ENCODE measurements around the gene CDON.

The CDON gene

GRCh38 chr11:126081915-126082250 lies 19.2 kb upstream of the CDON start:
- Histone ChIP-seq H4K20me1 (ENCODE audit: insufficient read depth, low read length) (no peaks in the 10 kb centered on the region), H3K79me2 (ENCODE audit: insufficient read depth, low read length) (no peaks in the 10 kb centered on the region), H3K4me3 (ENCODE audit: low read depth in 1 of 2, low read length in 2 of 2) (no peak overlapping the region), H3K9me3 (ENCODE audit: insufficient read depth, low read length, severe bottlenecking) (no peaks in the 10 kb centered on the region), H3K9ac (ENCODE audit: low read depth, low read length) (no peak overlapping the region), H3K27ac (ENCODE audit: low read length) (no peak overlapping the region), H3K4me2 (ENCODE audit: insufficient read depth, low read length) (no peak overlapping the region), H3K36me3 (ENCODE audit: insufficient read depth, low read length) (no peaks in the 10 kb centered on the region), H3K27me3 (ENCODE audit: insufficient read depth, low read length, poor library complexity) (no peaks in the 10 kb centered on the region), H3K4me1 (ENCODE audit: insufficient read depth, low read length) (peaks cover 24% of the 10 kb centered on the region), H2AFZ (ENCODE audit: low read depth, low read length) (no peak overlapping the region)
- DNase-seq (no peak), ATAC-seq (ENCODE audit: insufficient read depth, low read depth) (no peak)
- TF ChIP-seq EZH2 (IDR thresholded peaks at IDR 0.05; ENCODE audit: borderline replicate concordance, low read depth, low read length, severe bottlenecking) (no peak), CTCF (IDR thresholded peaks at IDR 0.05; ENCODE audit: borderline replicate concordance, extremely low read depth, low read length, poor library complexity, severe bottlenecking) (no peak)

GRCh38 chr11:126080161-126080941 lies 17.7 kb upstream of the CDON start:
- TF ChIP-seq EZH2 (IDR thresholded peaks at IDR 0.05; ENCODE audit: borderline replicate concordance, low read depth, low read length, severe bottlenecking) (no peak), CTCF (IDR thresholded peaks at IDR 0.05; ENCODE audit: borderline replicate concordance, extremely low read depth, low read length, poor library complexity, severe bottlenecking) (no peak)
- DNase-seq: no peak
- H3K9ac ChIP-seq (ENCODE audit: low read depth, low read length): no peak overlapping the region
- no peak overlapping the region for H3K27ac ChIP-seq (ENCODE audit: low read length)
- H4K20me1 ChIP-seq (ENCODE audit: insufficient read depth, low read length): no peaks in the 10 kb centered on the region
- no peak overlapping the region for H3K4me3 ChIP-seq (ENCODE audit: low read depth in 1 of 2, low read length in 2 of 2)
- no peaks in the 10 kb centered on the region for H3K36me3 ChIP-seq (ENCODE audit: insufficient read depth, low read length)
- no peaks in the 10 kb centered on the region for H3K27me3 ChIP-seq (ENCODE audit: insufficient read depth, low read length, poor library complexity)
- no peak overlapping the region for H2AFZ ChIP-seq (ENCODE audit: low read depth, low read length)
- peaks cover 24% of the 10 kb centered on the region for H3K4me1 ChIP-seq (ENCODE audit: insufficient read depth, low read length)
- ATAC-seq (ENCODE audit: insufficient read depth, low read depth): no peak
- no peaks in the 10 kb centered on the region for H3K79me2 ChIP-seq (ENCODE audit: insufficient read depth, low read length)
- no peak overlapping the region for H3K4me2 ChIP-seq (ENCODE audit: insufficient read depth, low read length)
- H3K9me3 ChIP-seq (ENCODE audit: insufficient read depth, low read length, severe bottlenecking): no peaks in the 10 kb centered on the region

- H3K9ac ChIP-seq (ENCODE audit: low read depth, low read length): no peak overlapping the region
- H3K27ac ChIP-seq (ENCODE audit: low read length): no peak overlapping the region
- H3K4me3 ChIP-seq (ENCODE audit: low read depth in 1 of 2, low read length in 2 of 2): no peak overlapping the region
- TF ChIP-seq CTCF (IDR thresholded peaks at IDR 0.05; ENCODE audit: borderline replicate concordance, extremely low read depth, low read length, poor library complexity, severe bottlenecking) (no peak), EZH2 (IDR thresholded peaks at IDR 0.05; ENCODE audit: borderline replicate concordance, low read depth, low read length, severe bottlenecking) (no peak)
- H3K4me2 ChIP-seq (ENCODE audit: insufficient read depth, low read length): no peak overlapping the region
- H3K36me3 ChIP-seq (ENCODE audit: insufficient read depth, low read length): no peaks in the 10 kb centered on the region
- peaks cover 5% of the 10 kb centered on the region for H3K27me3 ChIP-seq (ENCODE audit: insufficient read depth, low read length, poor library complexity)
- ATAC-seq (ENCODE audit: insufficient read depth, low read depth) (no peak), DNase-seq (no peak)
- no peak overlapping the region for H2AFZ ChIP-seq (ENCODE audit: low read depth, low read length)
- H4K20me1 ChIP-seq (ENCODE audit: insufficient read depth, low read length): no peaks in the 10 kb centered on the region
- H3K79me2 ChIP-seq (ENCODE audit: insufficient read depth, low read length): no peaks in the 10 kb centered on the region
- peaks cover 19% of the 10 kb centered on the region for H3K4me1 ChIP-seq (ENCODE audit: insufficient read depth, low read length)
- no peaks in the 10 kb centered on the region for H3K9me3 ChIP-seq (ENCODE audit: insufficient read depth, low read length, severe bottlenecking)
These were observed 17.0 kb upstream of the CDON start for GRCh38 chr11:126079621-126080124.

All from DND-41 (cell line).